Keratinocyte (primary cell): ENCODE results near the gene GABRD.
"Not testable (repeated sequence)": the region's sequence is repeated elsewhere in the genome, so short reads cannot be mapped to it uniquely, and the experiment has no call there.

Experiments used
- CTCF ChIP-seq, 3 experiments: IDR thresholded peaks in 1 of 3; conservative IDR thresholded peaks in 1 of 3; optimal IDR thresholded peaks in 1 of 3; 2 replicates in 2 of 3; 3 replicates in 1 of 3; pipeline versions ENCODE3 to v1.5.1; 2011; ENCODE audit warnings: low read length in 3 of 3, mild to moderate bottlenecking in 3 of 3, moderate library complexity in 2 of 3, control low read depth in 1 of 3, inconsistent platforms in 1 of 3; ENCODE audit not compliant: insufficient read depth in 2 of 3; ENCODE audit errors: extremely low read depth in 1 of 3
- EZH2 ChIP-seq: IDR thresholded peaks from one replicate; pipeline ENCODE4 v1.6.1; 2012; ENCODE audit warnings: inconsistent platforms, mild to moderate bottlenecking, low read length, moderate library complexity

DNA sequence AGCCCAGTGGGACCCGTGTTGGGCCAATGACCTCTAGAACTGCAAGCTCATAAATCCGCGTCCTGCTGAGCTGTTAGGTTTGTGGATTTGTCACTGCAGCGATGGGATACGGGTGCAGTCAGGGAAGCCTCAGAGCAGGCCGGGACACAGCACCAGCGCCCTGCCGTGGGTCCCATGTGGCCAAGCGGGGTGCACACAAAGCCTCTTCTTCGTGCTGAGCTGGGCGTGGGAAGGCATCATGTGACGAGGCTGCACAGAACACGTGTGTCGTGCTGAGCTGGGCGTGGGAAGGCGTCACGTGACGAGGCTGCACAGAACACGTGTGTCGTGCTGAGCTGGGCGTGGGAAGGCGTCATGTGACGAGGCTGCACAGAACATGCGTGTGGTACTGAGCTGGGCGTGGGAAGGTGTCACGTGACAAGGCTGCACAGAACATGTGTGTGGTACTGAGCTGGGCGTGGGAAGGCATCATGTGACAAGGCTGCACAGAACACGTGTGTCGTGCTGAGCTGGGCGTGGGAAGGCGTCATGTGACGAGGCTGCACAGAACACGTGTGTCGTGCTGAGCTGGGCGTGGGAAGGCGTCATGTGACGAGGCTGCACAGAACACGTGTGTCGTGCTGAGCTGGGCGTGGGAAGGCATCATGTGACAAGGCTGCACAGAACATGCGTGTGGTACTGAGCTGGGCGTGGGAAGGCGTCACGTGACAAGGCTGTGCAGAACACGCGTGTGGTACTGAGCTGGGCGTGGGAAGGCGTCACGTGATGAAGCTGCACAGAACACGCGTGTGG lies 40.3 kb upstream of the GABRD start:
- not testable (repeated sequence) for TF ChIP-seq CTCF (optimal IDR thresholded peaks at IDR 0.05 in 1 of 3, IDR thresholded peaks at IDR 0.05 in 1 of 3, conservative IDR thresholded peaks at IDR 0.05 in 1 of 3; ENCODE audit: extremely low read depth in 1 of 3, insufficient read depth in 2 of 3, low read length in 3 of 3); EZH2
